ENCODE measurements around the gene EXOC6. TPM values are rescaled to one million over a fixed set of nuclear protein-coding genes. Genes with fewer than 3 reads are reported as not detected.

The EXOC6 gene
- total RNA-seq, 1 experiment from 2014 or later, result 17.0 TPM

- Histone ChIP-seq H3K4me1 (ENCODE audit: control insufficient read depth, insufficient read depth, low read length) (no peaks in the 10 kb centered on the region), H3K27me3 (ENCODE audit: control insufficient read depth, insufficient read depth, low read length) (no peaks in the 10 kb centered on the region), H3K27ac (ENCODE audit: low read length) (no peak overlapping the region), H3K4me3 (ENCODE audit: low read depth in 2 of 2, low read length in 2 of 2) (no peak overlapping the region), H3K9me3 (ENCODE audit: control insufficient read depth, insufficient read depth, low read depth, low read length) (no peaks in the 10 kb centered on the region), H3K36me3 (ENCODE audit: control insufficient read depth, insufficient read depth, low read length) (no peaks in the 10 kb centered on the region)
- no peak for TF ChIP-seq POLR2AphosphoS5 (IDR thresholded peaks at IDR 0.05; ENCODE audit: low read depth, low read length)
- TF ChIP-seq SIN3A (IDR thresholded peaks at IDR 0.05; ENCODE audit: borderline replicate concordance, insufficient read depth, low read depth, low read length), result no peak
- no peak for TF ChIP-seq REST (IDR thresholded peaks at IDR 0.05; ENCODE audit: insufficient read depth in 1 of 2, low read depth in 2 of 2, low read length in 1 of 2)
- TF ChIP-seq TCF7L2 (IDR thresholded peaks at IDR 0.05; ENCODE audit: low read depth, low read length), result no peak
- TF ChIP-seq CTCF (IDR thresholded peaks at IDR 0.05), result no peak
- in situ Hi-C loops (cut with HindIII; ENCODE audit: low pct_unique_long_range_greater_than_20kb, low sequenced_read_pairs), result no loop called here
- no peak for ATAC-seq
- intact Hi-C loops (cut with micrococcal nuclease; ENCODE audit: unreplicated experiment), result no loop called here
- DNase-seq (ENCODE audit: low read depth, low spot score), result no peak
- CTCF ChIA-PET, result interaction anchor here (0.6 kb wide), 2 partner anchors 33 to 225 kb away, joined by 4 read pairs; no protein-coding TSS in a partner anchor
- no TSS peak for BruUV-seq (replicated peaks)
- POLR2A ChIA-PET, result no interaction called here
Observed at GRCh38 chr10:93039110-93039509, 190.8 kb downstream of the EXOC6 start.

DNA sequence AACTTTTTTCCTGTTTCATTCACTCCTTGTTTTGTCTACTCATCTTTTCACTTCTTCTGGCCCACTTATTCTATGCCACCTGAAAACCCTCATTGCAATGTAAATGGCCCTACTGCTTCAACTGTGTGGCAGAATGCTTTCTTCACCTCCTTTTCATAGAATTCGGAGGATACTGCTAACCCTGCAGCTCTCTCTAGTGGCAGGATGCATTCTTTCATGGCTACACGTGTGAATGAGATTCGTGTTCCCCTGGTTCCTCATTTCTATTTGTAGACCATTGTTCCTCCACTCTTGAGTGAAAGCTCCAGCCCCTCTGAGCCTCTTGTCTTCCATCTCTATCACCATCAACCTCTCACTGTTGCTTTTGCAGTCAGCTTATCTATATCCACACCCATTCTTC is 191.4 kb downstream of the EXOC6 start:
- CTCF ChIA-PET, result interaction anchor here (0.5 to 0.6 kb wide), 2 partner anchors 26 to 198 kb away, joined by 3 to 4 read pairs; no protein-coding TSS in a partner anchor
- intact Hi-C loops (cut with micrococcal nuclease; ENCODE audit: unreplicated experiment), result no loop called here
- H3K4me1 ChIP-seq (ENCODE audit: control insufficient read depth, insufficient read depth, low read length), result no peaks in the 10 kb centered on the region
- ATAC-seq (peak; percentile 81), DNase-seq (ENCODE audit: low read depth, low spot score) (no peak)
- no peaks in the 10 kb centered on the region for H3K27me3 ChIP-seq (ENCODE audit: control insufficient read depth, insufficient read depth, low read length)
- TF ChIP-seq CTCF (IDR thresholded peaks at IDR 0.05) (peak; percentile 74), POLR2AphosphoS5 (IDR thresholded peaks at IDR 0.05; ENCODE audit: low read depth, low read length) (no peak)
- BruUV-seq (replicated peaks), result no TSS peak
- no peaks in the 10 kb centered on the region for H3K9me3 ChIP-seq (ENCODE audit: control insufficient read depth, insufficient read depth, low read depth, low read length)
- H3K27ac ChIP-seq (ENCODE audit: low read length), result no peak overlapping the region
- POLR2A ChIA-PET, result no interaction called here
- no peaks in the 10 kb centered on the region for H3K36me3 ChIP-seq (ENCODE audit: control insufficient read depth, insufficient read depth, low read length)
- in situ Hi-C loops (cut with HindIII; ENCODE audit: low pct_unique_long_range_greater_than_20kb, low sequenced_read_pairs), result no loop called here
- no peak overlapping the region for H3K4me3 ChIP-seq (ENCODE audit: low read depth in 2 of 2, low read length in 2 of 2)
